ENCODE results near the gene UBE4B. TPM values are rescaled to one million over a fixed set of nuclear protein-coding genes. Genes with fewer than 3 reads are reported as not detected.

UBE4B gene
- total and polyA plus RNA-seq, 2 of the 13 experiments (the other 11 are each of a cell fraction or from before 2014, with no cell fraction given): 15.2 to 24.8 TPM

DNA sequence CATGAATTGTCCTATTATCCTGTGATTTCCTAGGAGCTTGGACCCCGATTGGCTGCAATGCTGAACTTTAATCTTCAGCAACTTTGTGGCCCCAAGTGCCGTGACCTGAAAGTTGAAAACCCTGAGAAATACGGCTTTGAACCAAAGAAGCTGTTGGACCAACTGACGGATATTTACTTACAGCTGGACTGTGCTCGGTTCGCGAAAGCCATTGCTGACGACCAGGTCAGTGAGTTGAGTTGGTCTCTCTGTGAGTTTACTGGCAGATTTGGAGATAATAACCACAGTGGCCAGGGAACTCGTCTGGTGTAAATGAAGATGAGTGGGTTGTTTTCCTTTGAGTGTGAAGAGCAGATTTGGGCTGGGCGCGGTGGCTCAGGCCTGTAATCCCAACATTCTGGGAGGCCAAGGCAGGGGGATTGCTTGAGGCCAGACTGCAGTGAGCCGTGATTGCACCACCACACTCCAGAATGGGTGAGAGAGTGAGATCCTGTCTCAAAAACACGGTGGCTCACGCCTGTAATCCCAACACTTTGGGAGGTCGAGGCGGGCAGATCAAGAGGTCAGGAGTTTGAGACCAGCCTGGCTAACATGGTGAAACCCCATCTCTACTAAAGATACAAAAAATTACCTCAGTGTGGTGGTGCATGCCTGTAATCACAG lies 138.5 kb downstream of the UBE4B start (continued):
- TF ChIP-seq HDAC2 (CRISPR knock-in tag; IDR thresholded peaks at IDR 0.05) (peak; percentile 72), ZNF775 (CRISPR knock-in tag; IDR thresholded peaks at IDR 0.05; ENCODE audit: borderline replicate concordance) (no peak), CREB1 (IDR thresholded peaks at IDR 0.05) (no peak), CREB1 (CRISPR knock-in tag; IDR thresholded peaks at IDR 0.05) (peak; percentile 86), ZZZ3 (CRISPR knock-in tag; IDR thresholded peaks at IDR 0.05; ENCODE audit: borderline replicate concordance) (no peak), ZNF639 (CRISPR knock-in tag; conservative IDR thresholded peaks at IDR 0.05) (0 out of 2 replicates have a peak, but pooled peaks have one; percentile 45), ZSCAN12 (CRISPR knock-in tag; IDR thresholded peaks at IDR 0.05) (0 out of 2 replicates have a peak, but pooled peaks have one; percentile 46), ADNP (CRISPR knock-in tag; IDR thresholded peaks at IDR 0.05) (0 out of 2 replicates have a peak, but pooled peaks have one; percentile 9), HMG20B (CRISPR knock-in tag; conservative IDR thresholded peaks at IDR 0.05) (0 out of 2 replicates have a peak, but pooled peaks have one; percentile 50), PHF5A (CRISPR knock-in tag; IDR thresholded peaks at IDR 0.05; ENCODE audit: low read depth, unreplicated experiment) (no peak), CHCHD3 (CRISPR knock-in tag; IDR thresholded peaks at IDR 0.05) (no peak), EP300 (IDR thresholded peaks at IDR 0.05; ENCODE audit: low read depth in 2 of 2, low read length in 2 of 2) (peak in 1 of 2 experiments; percentile 88; a peak in 2 of 4 replicates), EP300 (CRISPR knock-in tag; IDR thresholded peaks at IDR 0.05; ENCODE audit: borderline replicate concordance) (peak; percentile 69), JUN (CRISPR knock-in tag; IDR thresholded peaks at IDR 0.05) (peak; percentile 59; the same call in 1 of the 2 replicates), ZHX1 (CRISPR knock-in tag; IDR thresholded peaks at IDR 0.05; ENCODE audit: low read depth) (peak; percentile 37; the same call in 1 of the 2 replicates), TEAD2 (CRISPR knock-in tag; IDR thresholded peaks at IDR 0.05) (no peak), ZSCAN29 (CRISPR knock-in tag; conservative IDR thresholded peaks at IDR 0.05) (peak; percentile 98), RCOR2 (CRISPR knock-in tag; IDR thresholded peaks at IDR 0.05) (peak; percentile 67; the same call in 1 of the 2 replicates), SPEN (CRISPR knock-in tag; IDR thresholded peaks at IDR 0.05; ENCODE audit: low read depth) (peak; percentile 52), HNF1B (CRISPR knock-in tag; IDR thresholded peaks at IDR 0.05) (peak; percentile 80), ZNF556 (CRISPR knock-in tag; IDR thresholded peaks at IDR 0.05; ENCODE audit: borderline replicate concordance) (peak; percentile 90; the same call in 1 of the 2 replicates), ZNF432 (CRISPR knock-in tag; IDR thresholded peaks at IDR 0.05; ENCODE audit: borderline replicate concordance) (no peak), ATF1 (CRISPR knock-in tag; IDR thresholded peaks at IDR 0.05) (0 out of 2 replicates have a peak, but pooled peaks have one; percentile 11), ETV5 (CRISPR knock-in tag; IDR thresholded peaks at IDR 0.05; ENCODE audit: borderline replicate concordance) (peak; percentile 77; the same call in 1 of the 2 replicates), TARDBP (CRISPR knock-in tag; IDR thresholded peaks at IDR 0.05) (peak; percentile 38; the same call in 1 of the 2 replicates), ARNT (IDR thresholded peaks at IDR 0.05) (no peak)

Measured in HepG2 (cell line).